A673 (cell line): ENCODE results near the gene RTCB.

Experiments used
- CTCF ChIP-seq: fragments of 300-800, 200-600 bp; sonication (generic); conservative IDR thresholded peaks from 2 replicates; pipeline ENCODE4 v1.5.1; 2017; ENCODE audit warnings: low read depth, mild to moderate bottlenecking, antibody characterized with exemption, low read length, moderate library complexity, mixed read lengths
- EZH2 ChIP-seq: fragments of 200-600 bp; sonication (generic); IDR thresholded peaks from 2 replicates; pipeline ENCODE4 v1.6.1; 2017; ENCODE audit warnings: borderline replicate concordance, low read depth, mild to moderate bottlenecking, mixed read lengths, antibody characterized with exemption, low read length; ENCODE audit not compliant: poor library complexity, severe bottlenecking

- TF ChIP-seq CTCF (no peak), EZH2 (no peak)
Measured at GRCh38 chr22:32409977-32410376, 2.1 kb downstream of the RTCB start.
